HFF-Myc (cell line): ENCODE measurements around the gene PLPPR3.
"Not testable (repeated sequence)": the region's sequence is repeated elsewhere in the genome, so short reads cannot be mapped to it uniquely, and the experiment has no call there.

Experiments
- DNase-seq: peaks from one replicate; pipeline ENCODE4 v3.0.0-alpha.2; 2011; ENCODE audit warnings: low read depth; ENCODE audit errors: extremely low read depth
- H3K4me3 ChIP-seq: replicated peaks from 2 replicates; pipeline ENCODE4 v1.5.1; 2011; ENCODE audit warnings: low read depth, mild to moderate bottlenecking, control low read depth, low read length
- CTCF ChIP-seq: IDR thresholded peaks from 2 replicates; pipeline ENCODE4 v1.5.1; 2012; ENCODE audit warnings: mild to moderate bottlenecking, low read depth, low read length, control low read depth; ENCODE audit errors: missing control alignments

Gene PLPPR3

GRCh38 chr19:861141-861755 lies 39.5 kb upstream of the PLPPR3 start:
- DNase-seq, result no peak
- no peak for TF ChIP-seq CTCF
- H3K4me3 ChIP-seq, result no peak overlapping the region

GRCh38 chr19:858868-859843 lies 37.4 kb upstream of the PLPPR3 start, which contains the start of gene CFD:
TSS of gene CFD (plus strand) at chr19:859664. CDS start at chr19:859690, 26 bp downstream.
- TF ChIP-seq CTCF, result no peak
- no peak for DNase-seq
- H3K4me3 ChIP-seq, result peak within 1 kb of the TSS; percentile 35

- no peak overlapping the region for H3K4me3 ChIP-seq
- TF ChIP-seq CTCF, result no peak
- DNase-seq, result no peak
Observed at GRCh38 chr19:858284-858683, 36.5 kb upstream of the PLPPR3 start.

GRCh38 chr19:855566-856120 lies 33.9 kb upstream of the PLPPR3 start:
- no peak for TF ChIP-seq CTCF
- no peak for DNase-seq
- no peak overlapping the region for H3K4me3 ChIP-seq

- no peak for DNase-seq
- no peak overlapping the region for H3K4me3 ChIP-seq
- no peak for TF ChIP-seq CTCF
Observed at GRCh38 chr19:855142-855541, 33.4 kb upstream of the PLPPR3 start.

- DNase-seq, result no peak
- H3K4me3 ChIP-seq, result no peak overlapping the region
- TF ChIP-seq CTCF, result no peak
Observed at GRCh38 chr19:854549-854948, 32.8 kb upstream of the PLPPR3 start.

GRCh38 chr19:853614-854220 lies 32.0 kb upstream of the PLPPR3 start:
- DNase-seq, H3K4me3 ChIP-seq: not testable (repeated sequence)
